ENCODE results near the gene TEN1.
"Not testable (repeated sequence)": the region's sequence is repeated elsewhere in the genome, so short reads cannot be mapped to it uniquely, and the experiment has no call there.

TEN1 gene

GRCh38 chr17:75978938-75979704 is at the start of gene TEN1, which contains the start of gene ACOX1:
TSS of gene TEN1 (plus strand) at chr17:75979240. CDS start at chr17:75986193, 6,953 bp downstream.
TSS of gene ACOX1 (minus strand) at chr17:75979166. CDS start at chr17:75979073, 93 bp downstream.
- DNase-seq = peak; percentile 97

GRCh38 chr17:75931062-75931461 is 48.0 kb upstream of the TEN1 start:
- DNase-seq = no peak

GRCh38 chr17:75932852-75933251 is 46.2 kb upstream of the TEN1 start:
- DNase-seq = no peak

GRCh38 chr17:75933808-75934207 is 45.2 kb upstream of the TEN1 start:
- no peak for DNase-seq

- no peak for DNase-seq
Measured at GRCh38 chr17:75937652-75938051, 41.4 kb upstream of the TEN1 start.

- peak; percentile 90 for DNase-seq
Measured at GRCh38 chr17:75940727-75941441, 38.2 kb upstream of the TEN1 start, which contains the start of gene FBF1. TSS of gene FBF1 (minus strand) at chr17:75941042. CDS start at chr17:75938149, 2,893 bp downstream.

GRCh38 chr17:75941442-75941819 is 37.6 kb upstream of the TEN1 start:
- no peak for DNase-seq

GRCh38 chr17:75942473-75942872 is 36.6 kb upstream of the TEN1 start:
- DNase-seq = no peak

GRCh38 chr17:75943491-75943890 is 35.5 kb upstream of the TEN1 start:
- DNase-seq = no peak

GRCh38 chr17:75945211-75945610 is 33.8 kb upstream of the TEN1 start:
- no peak for DNase-seq

GRCh38 chr17:75950421-75950820 is 28.6 kb upstream of the TEN1 start:
- no peak for DNase-seq

- DNase-seq = no peak
Measured at GRCh38 chr17:75950855-75951554, 28.0 kb upstream of the TEN1 start.

- no peak for DNase-seq
Measured at GRCh38 chr17:75959051-75959838, 19.8 kb upstream of the TEN1 start.

GRCh38 chr17:75959839-75960511 is 19.1 kb upstream of the TEN1 start:
- DNase-seq = no peak

- no peak for DNase-seq
Measured at GRCh38 chr17:75965468-75965867, 13.6 kb upstream of the TEN1 start.

- DNase-seq = not testable (repeated sequence)
Measured at GRCh38 chr17:75969044-75969443, 10.0 kb upstream of the TEN1 start.

GRCh38 chr17:75970011-75970523 is 9.0 kb upstream of the TEN1 start:
- no peak for DNase-seq

- DNase-seq = no peak
Measured at GRCh38 chr17:75970626-75971025, 8.4 kb upstream of the TEN1 start.

GRCh38 chr17:75975187-75975586 is 3.9 kb upstream of the TEN1 start:
- not testable (repeated sequence) for DNase-seq

- DNase-seq = no peak
Measured at GRCh38 chr17:75975757-75976174, 3.3 kb upstream of the TEN1 start.

GRCh38 chr17:75976175-75976848 is 2.7 kb upstream of the TEN1 start:
- DNase-seq = no peak
